GM19324 (cell line): Measurements from ENCODE around the gene NYAP1.

Experiments
- ATAC-seq: cut with Tn5 transposase; IDR thresholded peaks from one replicate; pipeline ENCODE4 v1.9.1; 2021; ENCODE audit warnings: mild to moderate bottlenecking, moderate library complexity; ENCODE audit not compliant: unreplicated experiment, low FRiP score

NYAP1 gene

DNA sequence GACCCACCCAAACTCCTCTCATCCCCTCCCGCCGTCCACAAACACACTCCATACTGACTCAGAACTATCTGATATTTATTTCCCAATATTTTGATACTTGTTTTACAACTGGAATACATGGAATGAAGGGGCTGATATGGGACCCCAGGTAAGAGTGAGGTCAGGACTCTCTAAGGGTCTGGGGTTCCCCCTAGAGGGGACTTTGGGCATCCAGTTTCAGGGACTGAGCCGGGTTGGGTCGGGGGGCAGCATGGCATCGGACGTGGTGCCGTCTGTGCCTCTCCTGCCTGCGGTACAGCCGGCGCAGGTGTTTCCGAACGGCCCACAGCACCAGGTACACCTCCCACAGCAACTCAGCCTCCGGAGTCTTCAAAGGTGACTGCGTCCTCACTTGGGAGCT lies 27.2 kb upstream of the NYAP1 start:
- no peak for ATAC-seq

DNA sequence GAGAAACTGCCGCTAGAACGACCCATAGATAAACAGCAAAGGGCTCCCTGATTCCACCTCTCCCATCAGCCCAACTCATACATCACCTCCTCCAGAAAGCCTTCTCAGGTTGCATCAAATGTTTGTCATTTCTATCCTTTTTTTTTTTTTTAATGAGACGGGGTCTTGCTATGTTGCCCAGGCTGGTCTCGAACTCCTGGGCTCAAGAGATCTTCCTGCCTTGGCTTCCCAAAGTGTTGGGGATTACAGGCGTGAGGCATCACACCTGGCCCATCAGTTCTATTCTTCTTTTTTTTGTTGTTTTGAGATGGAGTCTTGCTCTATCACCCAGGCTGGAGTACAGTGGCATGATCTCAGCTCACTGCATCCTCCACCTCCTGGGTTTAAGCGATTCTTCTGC lies 26.7 kb upstream of the NYAP1 start:
- ATAC-seq = no peak

DNA sequence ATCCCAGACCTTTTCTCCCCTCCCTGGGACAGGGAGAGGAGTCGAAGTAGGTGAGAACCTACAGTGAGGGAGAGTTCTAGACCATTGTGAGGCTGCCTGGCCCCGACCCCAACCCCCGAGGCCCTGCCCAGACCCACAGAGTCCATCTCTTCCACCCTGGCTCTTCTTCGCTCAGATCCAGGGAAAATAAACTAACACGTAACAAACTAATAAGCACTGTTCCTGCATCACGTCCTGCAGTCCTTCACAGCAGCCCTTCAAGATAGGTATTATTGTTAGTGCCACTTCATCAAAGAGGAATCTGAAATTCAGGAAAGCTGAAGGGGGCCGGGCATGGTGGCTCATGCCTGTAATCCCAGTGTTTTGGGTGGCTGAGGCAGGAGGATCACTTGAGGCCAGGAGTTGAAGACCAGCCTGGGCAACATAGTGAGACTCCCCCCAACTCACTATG lies 19.5 kb upstream of the NYAP1 start, which contains the start of gene SPACDR:
Gene SPACDR (minus strand): TSS at position 51 of the 451 bp plus-strand sequence. CDS start 235 bp downstream, outside the sequence.
- ATAC-seq = no peak

DNA sequence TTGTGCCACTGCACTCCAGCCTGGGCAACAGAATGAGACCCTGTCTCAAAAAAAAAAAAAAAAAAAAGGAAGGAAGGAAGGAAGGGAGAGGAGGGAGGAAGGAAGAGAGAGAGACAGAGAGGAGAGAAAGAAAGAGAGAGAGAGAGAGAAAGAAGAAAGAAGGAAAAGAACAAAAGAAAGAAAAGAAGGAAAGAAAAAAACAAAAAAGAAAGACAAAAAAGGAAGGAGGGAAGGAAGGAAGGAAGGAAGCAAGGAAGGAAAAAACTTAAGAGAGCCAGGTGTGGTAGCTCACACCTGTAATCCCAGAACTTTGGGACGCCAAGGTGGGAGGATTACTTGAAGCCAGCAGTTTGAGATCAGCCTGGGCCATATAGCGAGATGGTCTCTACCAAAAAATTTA lies 18.9 kb upstream of the NYAP1 start:
- ATAC-seq = no peak

DNA sequence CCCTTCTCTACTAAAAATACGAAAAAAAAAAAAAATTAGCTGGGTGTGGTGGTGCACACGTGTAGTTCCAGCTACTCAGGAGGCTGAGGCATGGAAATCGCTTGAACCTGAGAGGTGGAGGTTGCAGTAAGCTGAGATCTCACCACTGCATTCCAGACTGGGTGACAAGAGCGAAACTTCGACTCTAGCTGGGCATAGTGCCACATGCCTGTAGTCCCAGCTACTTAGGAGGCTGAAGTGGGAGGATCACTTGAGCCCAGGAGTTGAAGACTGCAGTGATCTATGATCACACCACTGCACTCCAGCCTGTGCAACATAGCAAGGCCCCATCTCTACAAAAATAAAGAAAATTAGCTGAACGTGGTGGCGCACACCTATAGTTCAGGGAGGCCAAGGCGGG lies 18.4 kb upstream of the NYAP1 start:
- ATAC-seq = no peak

DNA sequence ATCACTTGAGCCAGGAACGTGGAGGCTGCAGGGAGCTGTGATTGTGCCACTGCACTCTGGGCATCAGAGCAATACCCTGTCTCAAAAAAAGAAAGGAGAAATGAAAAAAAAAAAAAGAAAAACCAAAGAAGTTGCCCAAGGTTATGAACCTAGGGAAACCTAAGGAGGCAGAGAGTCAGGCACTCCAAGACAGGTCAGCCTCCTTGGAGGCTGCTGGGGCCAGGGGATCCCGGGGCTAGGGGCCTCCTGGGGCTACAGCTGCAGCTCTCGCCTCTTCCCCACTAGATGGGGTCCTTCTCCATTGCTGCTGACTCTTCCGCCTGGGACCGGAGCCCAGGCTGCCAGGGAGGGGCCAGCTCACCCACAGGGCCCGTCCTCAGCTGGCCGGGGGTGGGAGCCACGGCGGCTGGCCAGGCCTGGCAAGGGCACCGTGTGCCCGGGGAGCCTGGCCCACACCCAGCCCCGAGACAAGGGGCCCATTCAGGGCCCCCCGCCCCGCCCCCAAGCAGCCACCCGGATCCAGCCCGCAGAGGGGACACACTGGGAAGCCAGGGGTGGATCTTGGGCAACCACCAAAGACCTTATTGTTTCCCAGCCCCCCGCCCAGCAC lies 17.9 kb upstream of the NYAP1 start:
- ATAC-seq = no peak

DNA sequence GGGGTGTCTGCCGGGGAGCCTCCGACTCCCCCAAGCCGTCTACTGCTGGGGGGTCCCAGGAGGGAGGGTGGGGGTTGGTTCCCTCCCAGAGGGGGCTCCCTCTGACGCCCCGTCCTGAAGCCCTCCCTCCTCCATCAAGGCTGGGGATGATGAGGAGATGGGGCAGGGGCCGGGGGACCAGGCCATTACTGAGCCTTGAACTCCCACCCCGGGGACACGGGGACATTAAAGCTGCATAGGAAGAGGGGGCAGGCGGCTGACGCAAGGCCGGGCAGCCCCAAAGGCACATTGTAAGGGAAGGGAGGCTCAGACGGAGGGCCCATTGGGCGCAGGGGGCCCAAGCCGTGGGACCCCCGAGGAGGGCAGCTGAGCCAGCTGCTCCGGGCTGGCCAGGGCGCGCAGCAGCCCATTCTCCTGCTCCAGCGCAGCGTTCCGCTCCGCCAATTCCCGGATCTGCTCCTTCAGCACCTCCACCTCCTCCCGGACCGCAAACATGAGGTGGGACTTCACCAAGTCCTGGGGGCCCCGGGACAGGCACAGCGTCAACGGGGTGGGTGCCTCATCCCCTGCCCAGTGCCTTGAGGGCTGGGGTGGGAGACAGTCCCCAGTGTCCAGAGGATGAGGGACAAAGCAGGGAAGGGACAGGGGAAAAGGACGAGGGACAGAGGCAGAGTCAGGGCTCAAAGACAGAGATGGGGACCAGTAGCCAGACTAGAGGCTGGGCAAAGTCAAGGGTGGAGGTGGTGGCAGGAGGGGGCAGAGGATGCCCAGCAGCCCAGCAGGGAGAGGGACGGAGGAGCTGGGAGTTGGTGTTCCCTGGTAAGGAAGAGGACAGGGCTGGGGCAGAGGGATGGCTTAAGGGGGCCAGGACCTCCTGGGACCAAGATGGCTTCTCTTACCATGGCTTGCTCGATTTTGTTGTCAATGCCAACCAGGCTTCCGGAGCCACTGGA lies 16.8 kb upstream of the NYAP1 start:
- no peak for ATAC-seq

DNA sequence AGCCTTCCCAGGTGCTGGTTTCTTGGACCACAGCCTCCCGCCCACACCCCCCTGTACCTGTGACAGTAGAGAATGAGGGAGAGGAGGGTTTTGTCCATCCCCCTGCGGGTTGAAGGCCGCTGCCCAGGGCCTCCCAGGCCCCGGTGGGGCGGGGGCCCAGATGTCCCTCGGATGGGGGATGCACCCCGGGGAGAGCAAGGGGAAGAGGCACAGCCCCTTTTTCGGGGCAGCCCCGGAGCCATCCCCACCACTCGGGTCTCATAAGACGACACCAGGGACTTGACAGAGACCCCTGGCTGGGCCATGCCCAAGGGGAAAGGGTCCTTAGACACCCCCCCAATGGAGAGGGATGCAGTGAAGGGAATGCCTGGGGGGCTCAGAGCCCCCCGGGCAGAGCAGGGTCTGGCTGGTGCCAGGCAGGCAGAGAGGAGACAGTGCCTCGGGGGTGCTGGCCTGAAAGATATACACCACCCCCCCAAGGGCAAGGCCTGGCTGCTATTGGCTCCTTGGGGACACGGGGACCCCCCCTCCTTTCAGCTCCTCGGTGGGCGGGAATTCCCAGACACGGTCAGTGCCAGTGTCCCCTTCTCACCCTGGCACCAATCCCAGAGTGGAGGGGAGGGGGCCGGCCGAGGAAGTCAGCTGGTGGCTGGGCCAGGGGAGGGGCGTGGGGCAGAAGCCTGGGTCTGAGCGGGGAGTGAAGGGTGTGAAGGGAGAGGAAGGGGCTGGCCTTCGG lies 15.9 kb upstream of the NYAP1 start:
- ATAC-seq = no peak

DNA sequence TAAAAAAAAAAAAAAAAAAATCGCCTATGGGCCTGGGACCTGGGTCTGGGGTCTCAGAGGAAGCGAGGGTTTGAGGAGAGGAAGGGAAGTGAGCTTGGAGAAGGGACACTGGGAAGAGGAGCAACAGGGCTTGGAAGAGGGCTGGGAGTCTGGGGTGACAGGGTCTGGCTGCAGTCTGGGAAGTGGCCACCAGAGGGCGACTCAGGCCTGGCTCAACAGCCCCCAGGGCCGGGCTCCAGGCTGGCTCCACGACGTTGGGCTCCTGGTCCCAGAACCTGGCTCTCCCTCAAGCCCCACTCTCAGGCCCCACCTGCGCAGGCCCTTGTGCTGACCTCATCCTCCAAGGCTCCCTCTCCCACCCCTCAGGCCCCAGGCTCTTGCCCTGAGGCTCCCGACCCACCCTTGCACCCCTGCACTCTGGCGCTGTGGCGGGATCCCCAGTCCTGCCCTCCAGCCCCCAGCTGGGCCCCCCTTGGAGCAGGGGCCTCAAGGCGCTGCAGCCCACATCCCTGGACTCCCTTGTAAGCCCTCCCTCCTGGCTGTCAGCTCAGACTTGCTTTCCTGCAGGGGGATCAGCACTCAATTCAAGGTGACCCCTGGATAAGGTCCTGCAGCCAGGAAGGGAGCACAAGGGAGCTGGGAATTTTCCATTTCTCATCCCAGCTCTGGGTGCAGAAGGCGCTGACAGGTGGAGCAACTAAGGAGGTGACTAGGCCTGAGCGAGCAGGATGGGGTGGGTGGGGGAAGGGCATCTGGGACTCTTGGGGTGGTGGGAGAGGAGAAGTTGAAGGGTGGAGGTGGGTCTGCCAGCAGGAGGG lies 14.3 kb upstream of the NYAP1 start:
- peak; percentile 50 for ATAC-seq

DNA sequence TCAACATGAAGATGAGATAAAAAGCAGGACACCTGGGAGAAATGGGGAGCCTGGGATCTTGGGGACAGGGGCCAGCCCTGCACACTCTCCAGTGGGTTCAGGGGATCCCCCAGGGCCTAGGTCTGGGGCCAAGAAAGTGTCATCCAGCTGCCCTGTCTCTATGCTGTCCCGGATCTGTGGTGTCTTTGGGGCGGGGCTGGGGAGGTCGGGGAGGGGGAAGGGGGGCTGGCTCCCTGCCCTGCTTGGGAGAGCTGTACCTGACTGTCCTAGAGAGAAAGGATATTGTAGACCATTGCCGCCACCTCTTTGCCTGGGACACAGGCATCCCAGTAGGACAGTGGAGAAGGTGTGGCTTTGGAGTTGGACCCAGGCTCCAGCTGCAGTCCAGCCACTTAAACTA lies 12.7 kb upstream of the NYAP1 start:
- ATAC-seq = no peak

DNA sequence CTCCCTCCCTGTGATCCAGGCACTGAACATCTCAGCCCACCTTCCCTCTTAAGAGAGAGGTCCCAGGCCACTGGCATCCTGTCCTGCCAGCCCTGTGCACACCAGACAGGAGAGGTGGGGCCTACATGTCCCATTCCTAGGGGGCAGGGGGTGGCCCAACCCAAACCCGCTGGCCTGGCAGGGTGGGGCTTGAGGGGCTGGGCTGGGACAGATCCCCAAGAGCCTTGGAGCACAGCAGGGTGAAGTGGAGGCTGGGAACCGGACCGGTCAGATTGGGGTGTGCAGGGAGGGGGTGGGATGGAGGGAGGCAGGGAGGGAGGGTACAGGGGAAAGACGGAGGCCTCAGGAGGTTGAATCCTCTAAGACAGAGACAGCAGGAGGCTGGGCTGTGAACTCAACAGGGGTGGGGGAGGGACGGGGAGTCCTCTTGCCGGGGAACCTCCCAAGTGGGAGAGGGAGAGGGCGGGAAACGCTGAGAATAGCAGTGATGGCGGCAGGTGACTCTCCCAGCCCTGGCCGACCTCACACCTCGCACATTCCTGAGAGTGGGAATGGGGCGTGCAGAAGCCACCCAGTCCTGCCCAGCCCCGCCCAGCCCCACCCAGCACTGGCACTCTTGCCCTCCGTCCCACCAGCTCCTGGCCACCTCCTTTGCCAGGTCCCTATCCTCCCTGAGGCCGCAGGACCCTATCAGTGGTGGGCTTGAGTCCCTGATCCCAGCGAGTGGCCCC lies 11.4 kb upstream of the NYAP1 start:
- ATAC-seq = no peak

DNA sequence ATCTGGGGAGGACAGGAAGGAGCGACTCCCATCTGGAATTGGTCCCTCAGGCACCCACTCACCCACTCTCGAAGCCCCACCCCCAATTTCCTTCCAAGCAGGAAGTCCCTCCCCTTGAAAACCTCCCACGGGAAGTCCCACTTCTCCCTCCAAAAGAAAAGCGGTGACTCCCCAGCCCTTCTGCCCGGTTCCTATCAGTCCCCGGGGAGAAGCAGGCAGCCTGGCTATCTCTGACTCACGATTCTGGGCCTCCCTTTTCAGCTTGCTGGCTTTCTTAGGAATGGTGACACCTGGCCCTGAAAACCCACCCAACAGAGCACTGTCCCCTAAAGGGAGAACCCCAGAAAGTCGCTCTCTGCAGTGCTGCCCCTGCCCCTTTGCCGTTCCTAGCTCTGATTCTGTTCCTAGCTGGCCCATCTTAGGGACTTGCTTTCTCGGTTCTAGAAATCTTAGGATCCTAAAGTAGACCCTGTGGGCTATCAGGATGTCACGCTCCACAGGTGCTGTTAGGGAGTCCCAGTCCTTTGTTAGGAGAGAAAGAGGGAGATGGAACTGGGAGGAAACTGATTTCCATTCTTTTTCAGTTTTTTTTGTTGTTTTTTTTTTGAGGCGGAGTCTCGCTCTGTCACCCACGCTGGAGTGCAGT lies 10.8 kb upstream of the NYAP1 start:
- no peak for ATAC-seq

DNA sequence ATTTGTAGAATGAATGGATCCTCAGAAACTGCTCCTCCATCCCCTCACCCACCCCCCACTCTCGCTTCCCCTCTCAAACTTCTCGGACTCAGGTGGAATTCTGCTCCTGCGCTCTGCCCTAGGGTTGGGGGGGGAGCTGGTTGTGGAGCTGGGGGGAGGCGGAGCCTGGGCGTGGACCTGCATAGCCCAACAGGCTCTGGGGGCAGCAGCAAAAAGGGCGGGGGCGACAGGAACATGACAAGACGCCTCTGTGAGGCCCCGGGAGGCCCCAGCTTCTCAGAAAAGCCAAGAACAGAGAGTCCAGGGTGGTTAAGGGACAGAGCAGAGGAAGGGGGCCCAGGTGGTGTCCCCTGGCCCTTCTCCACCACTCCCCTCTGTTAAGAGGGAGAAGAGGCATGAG lies 8.2 kb upstream of the NYAP1 start:
- no peak for ATAC-seq

DNA sequence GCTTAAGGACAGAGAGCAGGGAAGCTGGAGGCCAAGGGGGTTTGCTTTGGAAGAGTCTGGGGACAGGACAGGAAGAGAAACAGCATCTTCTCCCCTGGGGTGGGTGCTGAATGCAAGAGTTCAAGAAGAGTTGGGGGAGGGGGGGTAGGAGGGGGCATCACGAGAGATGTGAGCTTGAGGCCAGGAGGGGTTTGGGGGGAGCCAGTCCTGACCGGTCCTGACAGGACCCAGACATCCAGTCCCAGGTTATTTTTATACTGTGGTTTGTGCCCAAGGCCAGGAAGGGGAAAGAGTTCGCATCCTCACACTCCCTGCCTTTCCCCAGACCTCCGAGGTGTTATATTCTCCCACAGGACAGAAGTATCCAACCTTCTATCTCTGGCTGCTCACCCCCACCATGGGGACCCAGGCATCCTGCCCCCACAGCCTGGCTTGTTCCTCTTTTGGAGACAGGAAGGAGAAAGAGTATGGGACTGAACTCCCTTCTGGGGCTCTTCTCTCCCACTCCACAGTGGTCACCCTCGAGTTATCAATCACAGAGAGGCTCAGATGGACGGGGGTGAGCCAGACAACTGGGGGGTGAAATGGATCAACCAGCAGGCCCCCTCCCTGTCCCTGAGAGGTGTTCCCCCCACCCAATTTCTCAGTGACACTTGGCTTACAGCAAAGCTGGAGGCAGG lies 7.5 kb upstream of the NYAP1 start:
- no peak for ATAC-seq

DNA sequence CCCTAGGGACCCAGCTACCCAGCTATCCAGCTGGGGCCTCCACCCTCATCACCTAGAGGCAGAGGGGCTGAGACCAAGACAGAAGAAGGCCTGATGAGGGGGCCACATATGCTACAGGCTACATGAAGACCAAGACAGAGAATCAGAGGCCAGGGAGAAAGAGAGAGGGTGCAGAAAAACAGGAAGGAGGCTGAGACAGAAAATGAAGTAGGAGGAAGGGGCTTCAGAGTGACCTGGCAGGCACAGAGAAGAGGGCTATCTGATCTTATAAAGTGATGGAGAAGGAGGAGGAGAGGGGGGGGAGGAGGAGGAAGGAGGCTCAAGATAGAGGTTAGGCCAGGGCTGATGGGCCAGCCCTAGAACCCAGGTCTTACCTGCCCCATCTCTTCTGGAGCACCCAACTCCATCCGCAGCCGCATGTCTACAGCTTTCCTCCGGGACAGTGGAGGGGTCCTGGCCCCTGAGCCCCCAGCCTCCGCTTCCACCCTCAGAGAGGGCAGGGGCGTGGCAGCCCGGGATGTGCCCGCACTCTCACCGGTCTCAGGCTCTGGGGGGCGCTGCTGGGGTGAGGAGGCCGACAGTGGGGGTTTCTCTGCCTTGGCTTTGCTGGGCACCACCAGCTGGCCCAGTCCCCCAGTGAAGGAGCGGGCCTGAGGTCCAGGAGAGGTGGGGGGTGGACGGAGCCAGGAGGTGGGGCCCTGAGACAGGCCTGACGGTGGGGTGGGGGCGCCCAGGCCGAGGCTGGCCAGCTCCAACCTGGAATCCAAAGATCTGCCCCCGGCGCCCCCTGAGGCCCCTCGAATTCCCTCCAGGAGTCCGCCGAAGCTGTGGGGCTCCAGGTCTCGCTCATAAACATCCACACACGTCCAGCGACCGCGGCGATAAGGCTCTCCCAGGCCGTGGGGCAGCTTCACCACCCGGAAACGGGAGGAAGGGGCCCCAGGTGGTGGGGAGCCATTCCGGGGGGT lies 6.5 kb upstream of the NYAP1 start:
- ATAC-seq = no peak

DNA sequence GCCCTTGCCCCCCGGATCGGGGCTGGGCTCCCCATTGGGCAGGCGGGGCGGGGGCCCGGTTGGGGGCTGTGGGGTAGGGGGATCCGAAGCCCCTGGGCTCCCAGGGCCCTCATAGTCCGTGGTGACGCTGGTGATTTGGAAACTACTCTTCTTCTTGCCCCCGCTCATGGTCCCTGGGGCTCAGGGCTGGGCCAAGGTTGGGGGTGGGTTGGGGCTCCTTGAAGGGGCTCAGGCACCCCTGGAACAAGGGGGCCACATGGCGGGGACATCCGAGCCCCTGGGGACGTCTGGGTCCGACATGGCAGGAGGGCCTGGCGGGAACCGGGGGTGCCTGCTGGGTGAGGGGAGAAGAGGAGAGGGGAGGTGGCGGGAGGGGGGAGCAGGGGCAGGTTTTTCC lies 5.9 kb upstream of the NYAP1 start:
- ATAC-seq = no peak

DNA sequence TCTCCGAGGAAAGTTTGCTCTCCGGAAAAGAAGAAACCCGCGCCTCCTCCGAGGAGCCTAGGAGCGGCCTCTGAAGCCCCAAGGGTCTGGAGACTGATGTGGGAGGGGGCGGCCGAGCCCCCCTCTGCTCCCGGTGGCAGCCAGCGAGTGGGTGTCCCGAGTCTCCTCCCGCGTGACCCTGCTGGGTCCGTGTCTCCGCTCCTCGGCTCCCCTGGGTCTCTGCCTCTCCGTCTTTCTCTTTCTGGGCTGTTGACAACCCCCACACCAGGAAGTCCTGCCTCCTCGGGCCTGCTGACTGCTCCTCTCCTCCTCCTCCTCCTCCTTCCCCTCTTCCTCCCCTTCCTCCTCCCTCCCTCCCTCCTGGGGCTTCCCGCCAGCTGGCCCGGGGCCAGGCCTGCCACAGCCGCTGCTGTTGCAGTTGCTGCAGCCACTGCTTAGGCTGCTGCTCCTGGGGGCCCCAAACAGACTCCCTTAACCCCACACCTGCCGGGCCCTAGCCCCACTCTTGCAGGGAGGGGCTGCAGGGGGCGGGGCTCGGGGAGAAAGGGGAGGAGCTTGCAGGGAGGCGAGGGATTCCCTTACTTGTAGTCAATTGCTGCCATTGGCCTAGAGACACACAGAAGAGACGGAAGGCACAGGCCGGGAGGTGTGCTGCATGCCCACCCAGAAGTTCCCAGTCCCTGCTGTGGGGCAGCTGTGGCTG lies 4.6 kb upstream of the NYAP1 start, which contains the start of gene TSC22D4:
Gene TSC22D4 (minus strand): TSS at position 257 of the 703 bp plus-strand sequence. CDS start 1,176 bp downstream, outside the sequence.
- peak; percentile 62 for ATAC-seq
